HG02571 (cell line): Measurements from ENCODE around the gene H2AZ2.
"Not testable (repeated sequence)": the region's sequence is repeated elsewhere in the genome, so short reads cannot be mapped to it uniquely, and the experiment has no call there.

Experiments used
- ATAC-seq: cut with Tn5 transposase; IDR thresholded peaks from one replicate; pipeline ENCODE4 v1.9.1; 2021; ENCODE audit warnings: mild to moderate bottlenecking, moderate library complexity; ENCODE audit not compliant: unreplicated experiment

Gene H2AZ2

GRCh38 chr7:44871918-44872317 lies 24.0 kb upstream of the H2AZ2 start:
- ATAC-seq, result not testable (repeated sequence)

GRCh38 chr7:44870780-44871179 lies 22.9 kb upstream of the H2AZ2 start:
- ATAC-seq, result not testable (repeated sequence)

- not testable (repeated sequence) for ATAC-seq
Observed at GRCh38 chr7:44870336-44870735, 22.4 kb upstream of the H2AZ2 start.

GRCh38 chr7:44867073-44867995 lies 19.4 kb upstream of the H2AZ2 start:
- no peak for ATAC-seq

GRCh38 chr7:44861949-44862348 lies 14.1 kb upstream of the H2AZ2 start:
- ATAC-seq, result not testable (repeated sequence)

GRCh38 chr7:44858161-44858560 lies 10.3 kb upstream of the H2AZ2 start:
- no peak for ATAC-seq

- no peak for ATAC-seq
Observed at GRCh38 chr7:44854644-44855364, 6.9 kb upstream of the H2AZ2 start.

GRCh38 chr7:44853391-44853790 lies 5.5 kb upstream of the H2AZ2 start:
- no peak for ATAC-seq

GRCh38 chr7:44852590-44852989 lies 4.7 kb upstream of the H2AZ2 start:
- no peak for ATAC-seq

GRCh38 chr7:44849885-44850544 lies 2.1 kb upstream of the H2AZ2 start:
- no peak for ATAC-seq

GRCh38 chr7:44849259-44849884 lies 1.5 kb upstream of the H2AZ2 start:
- no peak for ATAC-seq

GRCh38 chr7:44847509-44847919 lies 373 bp downstream of the H2AZ2 start:
- peak; percentile 64 for ATAC-seq

- no peak for ATAC-seq
Observed at GRCh38 chr7:44846816-44847508, 925 bp downstream of the H2AZ2 start.

GRCh38 chr7:44846390-44846789 lies 1.5 kb downstream of the H2AZ2 start:
- ATAC-seq, result not testable (repeated sequence)

- no peak for ATAC-seq
Observed at GRCh38 chr7:44845451-44845850, 2.4 kb downstream of the H2AZ2 start.

- not testable (repeated sequence) for ATAC-seq
Observed at GRCh38 chr7:44843440-44843839, 4.4 kb downstream of the H2AZ2 start.

- ATAC-seq, result not testable (repeated sequence)
Observed at GRCh38 chr7:44842675-44843074, 5.2 kb downstream of the H2AZ2 start.

GRCh38 chr7:44838751-44839150 lies 9.1 kb downstream of the H2AZ2 start:
- ATAC-seq, result no peak

GRCh38 chr7:44827567-44827966 lies 20.3 kb downstream of the H2AZ2 start:
- no peak for ATAC-seq

- no peak for ATAC-seq
Observed at GRCh38 chr7:44824894-44825526, 22.9 kb downstream of the H2AZ2 start.
